GM06990 (cell line): ENCODE data around the gene PCDHGB2.

Experiments used
- DNase-seq: peaks from one replicate; pipeline ENCODE4 v3.0.0-alpha.2; 2011; ENCODE audit not compliant: insufficient read length; ENCODE audit errors: extremely low read depth
- H3K27me3 ChIP-seq: replicated peaks from 2 replicates; pipeline ENCODE4 v1.6.0; 2011; ENCODE audit warnings: low read length; ENCODE audit not compliant: control insufficient read depth, insufficient read depth
- H3K36me3 ChIP-seq: 2 replicates; pipeline ENCODE4 v1.5.1; 2011; ENCODE audit warnings: low read length; ENCODE audit not compliant: control insufficient read depth, insufficient read depth
- H3K4me3 ChIP-seq: replicated peaks from 2 replicates; pipeline ENCODE4 v1.5.1; 2011; ENCODE audit warnings: low read depth, mild to moderate bottlenecking, control low read depth, low read length
- CTCF ChIP-seq: IDR thresholded peaks from 2 replicates; pipeline ENCODE4 v1.5.1; 2011; ENCODE audit warnings: low read length, control low read depth, mild to moderate bottlenecking, inconsistent platforms; ENCODE audit not compliant: insufficient read depth, poor library complexity, severe bottlenecking

Gene PCDHGB2

GRCh38 chr5:141409598-141410306 lies 50.0 kb downstream of the PCDHGB2 start:
- no peaks in the 10 kb centered on the region for H3K27me3 ChIP-seq
- H3K4me3 ChIP-seq: no peak overlapping the region
- TF ChIP-seq CTCF: no peak

DNA sequence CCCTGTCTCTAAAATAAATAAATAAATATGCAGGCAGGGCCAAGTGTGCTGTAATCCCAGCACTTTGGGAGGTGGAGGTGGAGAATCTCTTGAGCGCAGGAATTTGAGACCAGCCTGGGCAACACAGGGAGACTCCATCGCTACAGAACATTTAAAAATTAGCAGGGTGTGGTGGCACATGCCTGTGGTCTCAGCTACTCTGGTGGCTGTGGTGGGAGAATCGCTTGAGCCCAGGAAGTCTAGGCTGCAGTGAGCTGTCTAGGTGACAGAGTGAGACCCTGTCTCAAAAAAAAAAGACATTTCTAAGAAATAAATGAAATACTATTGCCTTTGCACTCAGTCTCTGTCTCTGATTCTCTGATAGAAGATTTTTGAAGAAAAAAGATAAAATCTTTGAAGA lies 51.8 kb downstream of the PCDHGB2 start:
- Histone ChIP-seq H3K4me3 (no peak overlapping the region), H3K27me3 (no peaks in the 10 kb centered on the region), H3K36me3 (no peaks in the 10 kb centered on the region)
- no peak for TF ChIP-seq CTCF
- no peak for DNase-seq

More at GRCh38 chr5:141409598-141410306, 50.0 kb downstream of the PCDHGB2 start:
- no peaks in the 10 kb centered on the region for H3K36me3 ChIP-seq
- DNase-seq: no peak
